HCT116 (cell line): ENCODE results near the gene CLEC10A.

Experiments
- CEBPB ChIP-seq: IDR thresholded peaks from 2 replicates; pipeline ENCODE4 v1.6.1; 2012; ENCODE audit warnings: low read depth
- CTCF ChIP-seq, 3 experiments: fragments of 200-600 bp in 1 of 3; sonication (generic) in 1 of 3; IDR thresholded peaks in 2 of 3; conservative IDR thresholded peaks in 1 of 3; 2 replicates each; pipeline ENCODE4 v1.5.1; 2012 to 2017; ENCODE audit warnings: low read depth in 2 of 3, low read length in 2 of 3, antibody characterized with exemption in 1 of 3, borderline replicate concordance in 1 of 3, control low read depth in 1 of 3, mild to moderate bottlenecking in 1 of 3, mixed read lengths in 1 of 3, mixed run types in 1 of 3, moderate library complexity in 1 of 3; ENCODE audit not compliant: insufficient read depth in 1 of 3
- EGR1 ChIP-seq: IDR thresholded peaks from 2 replicates; pipeline ENCODE4 v1.6.1; 2012; ENCODE audit warnings: low read depth
- EZH2 ChIP-seq: fragments of 200-600 bp; sonication (generic); IDR thresholded peaks from 2 replicates; pipeline ENCODE4 v1.6.1; 2017; ENCODE audit warnings: antibody characterized with exemption, mixed run types
- EZH2phosphoT487 ChIP-seq: fragments of 200-600 bp; IDR thresholded peaks from 2 replicates; pipeline ENCODE4 v1.6.1; 2018; ENCODE audit warnings: antibody characterized with exemption, borderline replicate concordance
- JUND ChIP-seq: IDR thresholded peaks from 2 replicates; pipeline ENCODE4 v1.6.1; 2012
- POLR2A ChIP-seq: IDR thresholded peaks from 2 replicates; pipeline ENCODE4 v1.7.0; 2011; ENCODE audit warnings: borderline replicate concordance; ENCODE audit not compliant: insufficient read depth, insufficient read length; ENCODE audit errors: extremely low read depth
- POLR2AphosphoS5 ChIP-seq: IDR thresholded peaks from 2 replicates; pipeline ENCODE4 v1.6.1; 2011; ENCODE audit warnings: mild to moderate bottlenecking, low read depth, low read length, moderate library complexity
- REST ChIP-seq: IDR thresholded peaks from 2 replicates; pipeline ENCODE4 v1.6.1; 2012; ENCODE audit warnings: low read depth
- SIN3A ChIP-seq: IDR thresholded peaks from 2 replicates; pipeline ENCODE4 v1.6.1; 2012; ENCODE audit warnings: low read depth
- ZFX ChIP-seq: fragments of 450-650 bp; IDR thresholded peaks from 2 replicates; pipeline ENCODE4 v1.6.1; 2017
- ZNF274 ChIP-seq: fragments of 200-500 bp; sonication (Bioruptor generic); IDR thresholded peaks from 2 replicates; pipeline ENCODE4 v1.6.1; 2014; ENCODE audit warnings: mild to moderate bottlenecking, low read depth, low read length, inconsistent platforms

GRCh38 chr17:7083592-7083991, 3.5 kb upstream of the CLEC10A start:
- TF ChIP-seq CTCF (IDR thresholded peaks at IDR 0.05 in 2 of 3, conservative IDR thresholded peaks at IDR 0.05 in 1 of 3; ENCODE audit: borderline replicate concordance in 1 of 3, insufficient read depth in 1 of 3, low read depth in 2 of 3, low read length in 2 of 3) (no peak), POLR2AphosphoS5 (no peak), REST (no peak), POLR2A (no peak), JUND (no peak), SIN3A (no peak), ZFX (no peak), EGR1 (no peak), EZH2phosphoT487 (no peak), CEBPB (no peak), ZNF274 (no peak), EZH2 (no peak)
